Fibroblast of lung (primary cell): ENCODE data around the gene PRSS53. TPM values are rescaled to one million over a fixed set of nuclear protein-coding genes. Genes with fewer than 3 reads are reported as not detected.
A peak's percentile ranks its signal among the peaks of the same experiment; 100 is the strongest.

Source experiments
- DNase-seq, 2 donors: peaks; one replicate each; pipeline versions ENCODE4 v3.0.0 to v3.0.0-alpha.2; 2010; ENCODE audit warnings: low read depth in 2 of 2
- H2AFZ ChIP-seq: 2 replicates; pipeline ENCODE4 v1.5.1; 2012; ENCODE audit warnings: low read length, control low read depth, inconsistent platforms
- H3K27ac ChIP-seq: 2 replicates; pipeline ENCODE4 v1.5.1; 2011; ENCODE audit warnings: low read length, control low read depth; ENCODE audit not compliant: insufficient read depth
- H3K27me3 ChIP-seq: 2 replicates; pipeline ENCODE4 v1.5.1; 2011; ENCODE audit warnings: mild to moderate bottlenecking, low read length; ENCODE audit not compliant: control insufficient read depth, insufficient read depth
- H3K36me3 ChIP-seq: 2 replicates; pipeline ENCODE4 v1.5.1; 2011; ENCODE audit warnings: low read length; ENCODE audit not compliant: control insufficient read depth, insufficient read depth
- H3K4me1 ChIP-seq: 2 replicates; pipeline ENCODE4 v1.5.1; 2011; ENCODE audit warnings: low read length; ENCODE audit not compliant: control insufficient read depth, insufficient read depth; ENCODE audit errors: extremely low read depth
- H3K4me2 ChIP-seq: 2 replicates; pipeline ENCODE4 v1.5.1; 2011; ENCODE audit warnings: low read length, control low read depth; ENCODE audit not compliant: insufficient read depth; ENCODE audit errors: extremely low read depth
- H3K4me3 ChIP-seq, 4 experiments: fragments of 200-600 bp in 1 of 4; sonication (generic) in 1 of 4; replicated peaks in 1 of 4; 2 replicates each; pipeline ENCODE4 v1.5.1; 2011 to 2016; ENCODE audit warnings: low read length in 4 of 4, low read depth in 3 of 4, mild to moderate bottlenecking in 3 of 4, control low read depth in 2 of 4, inconsistent platforms in 1 of 4, mixed read lengths in 1 of 4; ENCODE audit not compliant: insufficient read depth in 1 of 4; ENCODE audit errors: control extremely low read depth in 1 of 4
- H3K79me2 ChIP-seq: 2 replicates; pipeline ENCODE4 v1.5.1; 2012; ENCODE audit warnings: mild to moderate bottlenecking, low read length, inconsistent platforms; ENCODE audit not compliant: control insufficient read depth, insufficient read depth
- H3K9ac ChIP-seq: 2 replicates; pipeline ENCODE4 v1.5.1; 2011; ENCODE audit warnings: mild to moderate bottlenecking, low read length, control low read depth; ENCODE audit not compliant: insufficient read depth
- H3K9me3 ChIP-seq: 2 replicates; pipeline ENCODE4 v1.5.1; 2012; ENCODE audit warnings: low read depth, low read length; ENCODE audit not compliant: control insufficient read depth, insufficient read depth
- H4K20me1 ChIP-seq: 2 replicates; pipeline ENCODE4 v1.5.1; 2011; ENCODE audit warnings: low read length; ENCODE audit not compliant: control insufficient read depth, insufficient read depth; ENCODE audit errors: extremely low read depth
- EZH2 ChIP-seq: IDR thresholded peaks from 2 replicates; pipeline ENCODE4 v1.5.1; 2012; ENCODE audit warnings: low read length, control low read depth, mild to moderate bottlenecking; ENCODE audit errors: missing control alignments
- polyA plus RNA-seq, 2 donors: library from polyadenylated mRNA; depleted of rRNA in 1 of 2; stranded (reverse) in 1 of 2; unstranded in 1 of 2; fragments of >200 nt; gene quantifications; 2 replicates each; pipeline ENCODE4 v1.2.1, GENCODE V29; 2011 to 2012; ENCODE audit warnings: missing spikeins in 1 of 2
- total RNA-seq: library from RNA; depleted of rRNA; stranded (reverse); fragments of >200 nt; gene quantifications from 2 replicates; pipeline ENCODE4 v1.2.1, GENCODE V29; 2014
- TF ChIP-seq, protein P1 (sequence below), 2 donors: IDR thresholded peaks in 1 of 2; conservative IDR thresholded peaks in 1 of 2; 1 replicate in 1 of 2; 2 replicates in 1 of 2; pipeline ENCODE4 v1.5.1; 2011 to 2012; ENCODE audit warnings: low read length in 2 of 2, control low read depth in 1 of 2, inconsistent platforms in 1 of 2, low read depth in 1 of 2, mild to moderate bottlenecking in 1 of 2

Gene PRSS53
- total and polyA plus RNA-seq, 2 donors (not counting 1 experiment from before 2014, with no cell fraction given): 0.78 to 1.7 TPM

DNA sequence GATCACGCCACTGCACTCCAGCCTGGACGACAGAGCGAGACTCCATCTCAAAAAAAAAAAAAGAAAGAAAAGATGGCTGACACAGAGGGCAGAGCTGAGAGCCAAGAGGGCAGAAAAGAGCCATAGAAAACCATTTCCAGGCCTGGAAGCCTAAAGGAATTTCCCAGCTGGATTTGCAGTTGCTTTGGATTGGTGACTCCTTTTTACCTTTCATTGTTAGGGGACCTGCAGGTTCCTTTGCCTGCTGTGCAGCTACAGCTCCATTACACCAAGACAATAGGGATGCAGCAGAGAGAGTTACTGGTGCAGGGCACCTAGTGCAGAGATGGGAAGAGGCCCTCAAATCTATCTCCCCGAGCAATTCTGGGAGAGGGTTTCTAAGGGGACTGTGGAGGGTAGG, 33.1 kb downstream of the PRSS53 start:
- DNase-seq: no peak
- Histone ChIP-seq H3K27me3 (no peaks in the 10 kb centered on the region), H3K9ac (no peak overlapping the region), H2AFZ (no peak overlapping the region), H3K4me3 (no peak overlapping the region), H3K4me1 (peaks cover 7% of the 10 kb centered on the region), H3K4me2 (no peak overlapping the region), H3K27ac (no peak overlapping the region), H4K20me1 (no peaks in the 10 kb centered on the region), H3K79me2 (no peaks in the 10 kb centered on the region), H3K9me3 (no peaks in the 10 kb centered on the region), H3K36me3 (peaks cover 2% of the 10 kb centered on the region)
- TF ChIP-seq, protein P1, sequence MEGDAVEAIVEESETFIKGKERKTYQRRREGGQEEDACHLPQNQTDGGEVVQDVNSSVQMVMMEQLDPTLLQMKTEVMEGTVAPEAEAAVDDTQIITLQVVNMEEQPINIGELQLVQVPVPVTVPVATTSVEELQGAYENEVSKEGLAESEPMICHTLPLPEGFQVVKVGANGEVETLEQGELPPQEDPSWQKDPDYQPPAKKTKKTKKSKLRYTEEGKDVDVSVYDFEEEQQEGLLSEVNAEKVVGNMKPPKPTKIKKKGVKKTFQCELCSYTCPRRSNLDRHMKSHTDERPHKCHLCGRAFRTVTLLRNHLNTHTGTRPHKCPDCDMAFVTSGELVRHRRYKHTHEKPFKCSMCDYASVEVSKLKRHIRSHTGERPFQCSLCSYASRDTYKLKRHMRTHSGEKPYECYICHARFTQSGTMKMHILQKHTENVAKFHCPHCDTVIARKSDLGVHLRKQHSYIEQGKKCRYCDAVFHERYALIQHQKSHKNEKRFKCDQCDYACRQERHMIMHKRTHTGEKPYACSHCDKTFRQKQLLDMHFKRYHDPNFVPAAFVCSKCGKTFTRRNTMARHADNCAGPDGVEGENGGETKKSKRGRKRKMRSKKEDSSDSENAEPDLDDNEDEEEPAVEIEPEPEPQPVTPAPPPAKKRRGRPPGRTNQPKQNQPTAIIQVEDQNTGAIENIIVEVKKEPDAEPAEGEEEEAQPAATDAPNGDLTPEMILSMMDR (conservative IDR thresholded peaks at IDR 0.05 in 1 of 2, IDR thresholded peaks at IDR 0.05 in 1 of 2; ENCODE audit: low read depth in 1 of 2, low read length in 2 of 2): no peak
- no peak for TF ChIP-seq EZH2

DNA sequence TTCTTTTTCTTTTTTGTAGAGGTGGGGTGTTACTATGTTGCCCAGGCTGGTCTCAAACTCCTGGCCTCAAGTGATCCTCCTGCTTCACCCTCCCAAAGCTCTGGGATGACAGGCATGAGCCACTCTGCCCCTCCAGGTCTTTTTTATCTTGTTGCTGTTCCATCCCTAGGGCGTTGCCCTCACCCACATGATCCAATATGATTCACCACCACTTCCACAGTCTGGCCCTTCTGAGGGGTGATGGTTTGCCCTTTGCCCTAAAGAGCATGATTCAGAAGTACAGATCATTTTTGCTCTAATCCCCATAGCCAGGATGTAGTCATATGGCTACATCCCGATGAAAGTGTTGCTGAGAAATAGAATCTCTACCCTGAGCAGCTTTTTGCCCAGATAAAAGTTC, 36.6 kb downstream of the PRSS53 start:
- peak overlapping the region; percentile 18 for H3K4me2 ChIP-seq
- H2AFZ ChIP-seq: peak overlapping the region; percentile 23
- no peaks in the 10 kb centered on the region for H4K20me1 ChIP-seq

DNA sequence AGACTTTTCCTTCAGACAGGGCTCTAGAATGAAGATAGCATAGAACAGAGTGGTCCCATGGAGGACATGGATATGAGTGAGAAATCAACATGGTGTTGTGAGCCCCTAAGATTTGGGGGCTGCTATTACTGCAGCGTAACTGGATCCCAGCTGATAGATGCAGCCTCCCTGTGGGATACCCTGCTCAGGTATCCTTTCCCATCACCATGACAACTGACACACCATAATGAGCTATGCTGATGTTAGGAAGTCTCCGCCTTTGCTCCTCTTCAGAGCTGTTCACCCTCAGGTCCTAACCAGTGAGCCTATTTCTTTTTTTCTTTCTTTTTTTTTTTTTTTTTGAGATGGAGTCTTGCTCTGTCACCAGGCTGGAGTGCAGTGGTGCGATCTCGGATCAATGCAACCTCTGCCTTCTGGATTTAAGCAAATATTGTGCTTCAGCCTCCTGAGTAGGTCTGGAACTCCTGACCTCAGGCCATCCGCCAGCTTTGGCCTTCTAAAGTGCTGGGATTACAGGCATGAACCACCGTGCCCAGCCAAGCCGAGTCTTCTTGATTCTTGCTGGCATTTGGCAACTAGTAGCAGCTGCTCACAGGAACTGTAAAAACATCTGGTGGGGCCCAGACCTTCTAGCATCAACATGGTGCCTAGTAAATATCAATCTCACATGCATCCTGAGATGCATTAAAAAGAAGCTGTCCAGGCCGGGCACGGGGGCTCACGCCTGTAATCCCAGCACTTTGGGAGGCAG, 38.3 kb downstream of the PRSS53 start:
- no peak for TF ChIP-seq EZH2
- TF ChIP-seq, protein P1 (conservative IDR thresholded peaks at IDR 0.05 in 1 of 2, IDR thresholded peaks at IDR 0.05 in 1 of 2; ENCODE audit: low read depth in 1 of 2, low read length in 2 of 2): no peak
- Histone ChIP-seq H3K27ac (no peak overlapping the region), H3K9me3 (no peaks in the 10 kb centered on the region), H3K27me3 (no peaks in the 10 kb centered on the region), H2AFZ (no peak overlapping the region), H4K20me1 (no peaks in the 10 kb centered on the region), H3K79me2 (no peaks in the 10 kb centered on the region), H3K4me1 (peaks cover 7% of the 10 kb centered on the region), H3K9ac (no peak overlapping the region), H3K36me3 (no peaks in the 10 kb centered on the region), H3K4me2 (no peak overlapping the region), H3K4me3 (no peak overlapping the region)
- DNase-seq: peak in 1 of 2 donors; percentile 14

More for the DNA sequence above, 36.6 kb downstream of the PRSS53 start:
- H3K27ac ChIP-seq: peak overlapping the region; percentile 75
- TF ChIP-seq, protein P1 (conservative IDR thresholded peaks at IDR 0.05 in 1 of 2, IDR thresholded peaks at IDR 0.05 in 1 of 2; ENCODE audit: low read depth in 1 of 2, low read length in 2 of 2): no peak
- TF ChIP-seq EZH2: no peak
- H3K9me3 ChIP-seq: no peaks in the 10 kb centered on the region
- H3K79me2 ChIP-seq: no peaks in the 10 kb centered on the region
- H3K4me1 ChIP-seq: peaks cover 7% of the 10 kb centered on the region
- no peaks in the 10 kb centered on the region for H3K27me3 ChIP-seq
- peak; percentile 92 to 96 for DNase-seq
- no peaks in the 10 kb centered on the region for H3K36me3 ChIP-seq
- H3K4me3 ChIP-seq: no peak overlapping the region
- no peak overlapping the region for H3K9ac ChIP-seq
